ENCODE measurements around the gene DPEP1.
"Not testable (repeated sequence)": the region's sequence is repeated elsewhere in the genome, so short reads cannot be mapped to it uniquely, and the experiment has no call there.

Gene DPEP1

GRCh38 chr16:89613231-89613953, at the start of gene DPEP1:
Gene DPEP1, plus strand, starts transcription at chr16:89613642. Its CDS starts 16,769 bp downstream, at chr16:89630411.
- no peak for DNase-seq

- DNase-seq: peak; percentile 43 to 54
Observed at GRCh38 chr16:89564476-89565255, 48.8 kb upstream of the DPEP1 start.

- DNase-seq: no peak
Observed at GRCh38 chr16:89565256-89565505, 48.3 kb upstream of the DPEP1 start.

GRCh38 chr16:89565506-89566372, 47.7 kb upstream of the DPEP1 start:
- peak; percentile 79 to 83 for DNase-seq

- no peak for DNase-seq
Observed at GRCh38 chr16:89567656-89568594, 45.5 kb upstream of the DPEP1 start.

- no peak for DNase-seq
Observed at GRCh38 chr16:89569506-89570341, 43.7 kb upstream of the DPEP1 start.

GRCh38 chr16:89570342-89570923, 43.0 kb upstream of the DPEP1 start:
- DNase-seq: no peak

- not testable (repeated sequence) for DNase-seq
Observed at GRCh38 chr16:89570983-89571598, 42.4 kb upstream of the DPEP1 start.

- DNase-seq: no peak
Observed at GRCh38 chr16:89571636-89572035, 41.8 kb upstream of the DPEP1 start.

- no peak for DNase-seq
Observed at GRCh38 chr16:89572073-89572484, 41.4 kb upstream of the DPEP1 start.

GRCh38 chr16:89572485-89573205, 40.8 kb upstream of the DPEP1 start:
- DNase-seq: no peak

- no peak for DNase-seq
Observed at GRCh38 chr16:89573826-89574680, 39.4 kb upstream of the DPEP1 start.

- peak; percentile 68 to 74 for DNase-seq
Observed at GRCh38 chr16:89574681-89575246, 38.7 kb upstream of the DPEP1 start.

- DNase-seq: peak; percentile 27 to 28
Observed at GRCh38 chr16:89575247-89576152, 37.9 kb upstream of the DPEP1 start, which contains the start of gene CPNE7. Gene CPNE7, plus strand, starts transcription at chr16:89575758. Its CDS starts 140 bp downstream, at chr16:89575898.

GRCh38 chr16:89576153-89577054, 37.0 kb upstream of the DPEP1 start:
- DNase-seq: no peak

Measured in activated CD4-positive, alpha-beta T cell treated with anti-CD3 and anti-CD28 coated beads, Interleukin-2, amount 50 U/mL, for 48 hours (primary cell).